Naive B cell (primary cell): ENCODE measurements around the gene DSC3. TPM values are rescaled to one million over a fixed set of nuclear protein-coding genes. Genes with fewer than 3 reads are reported as not detected.
"Not testable (repeated sequence)": the region's sequence is repeated elsewhere in the genome, so short reads cannot be mapped to it uniquely, and the experiment has no call there.

Experiments used
- ATAC-seq, 2 donors: fragments of 150-1000 bp; cut with Tn5 transposase; 2 replicates each; pipeline ENCODE4 v1.10.0; 2021; ENCODE audit warnings: low read depth in 2 of 2, mild to moderate bottlenecking in 2 of 2, moderate library complexity in 2 of 2
- DNase-seq: peaks from one replicate; pipeline ENCODE4 v3.0.0; 2022
- H3K27ac Mint-ChIP-seq, 6 donors: one replicate each; pipeline ENCODE4 v1.8.0; 2020 to 2022; ENCODE audit warnings: mild to moderate bottlenecking in 6 of 6, mixed read lengths in 6 of 6, moderate library complexity in 5 of 6, inconsistent platforms in 2 of 6
- H3K27me3 Mint-ChIP-seq, 3 donors: one replicate each; pipeline ENCODE4 v1.8.0; 2021 to 2022; ENCODE audit warnings: mixed read lengths in 3 of 3, mild to moderate bottlenecking in 1 of 3
- H3K36me3 Mint-ChIP-seq, 2 donors: one replicate each; pipeline ENCODE4 v1.8.0; 2020 to 2022; ENCODE audit warnings: mixed read lengths in 2 of 2, inconsistent platforms in 1 of 2, mild to moderate bottlenecking in 1 of 2
- H3K4me1 Mint-ChIP-seq, 3 donors: one replicate each; pipeline ENCODE4 v1.8.0; 2020 to 2022; ENCODE audit warnings: mixed read lengths in 3 of 3, inconsistent platforms in 1 of 3, mild to moderate bottlenecking in 1 of 3, moderate library complexity in 1 of 3
- H3K4me3 Mint-ChIP-seq, 8 donors: one replicate each; pipeline ENCODE4 v1.8.0; 2020 to 2022; ENCODE audit warnings: mild to moderate bottlenecking in 8 of 8, mixed read lengths in 8 of 8, moderate library complexity in 8 of 8, inconsistent platforms in 2 of 8
- H3K9me3 Mint-ChIP-seq, 7 donors: one replicate each; pipeline ENCODE4 v1.8.0; 2020 to 2022; ENCODE audit warnings: mixed read lengths in 7 of 7, mild to moderate bottlenecking in 5 of 7, inconsistent platforms in 2 of 7, moderate library complexity in 1 of 7
- polyA plus RNA-seq, 6 donors: library from polyadenylated mRNA; unstranded; fragments of 300-500 nt; fragmentation: Illumina TruSeq; gene quantifications; one replicate each; pipeline ENCODE4 v1.2.3, GENCODE V29; 2021; ENCODE audit warnings: low read depth in 6 of 6

The DSC3 gene
- polyA plus RNA-seq, 6 donors from 2014 or later: not detected

- H3K36me3 Mint-ChIP-seq: no peaks in the 10 kb centered on the region
- no peak for ATAC-seq
- H3K27me3 Mint-ChIP-seq: peaks cover 0 to 5% (median 0%) of the 10 kb centered on the region in 3 donors
Observed at GRCh38 chr18:31056296-31056695, 13.8 kb upstream of the DSC3 start.

GRCh38 chr18:31050635-31051034 lies 8.1 kb upstream of the DSC3 start:
- Mint-ChIP-seq H3K4me1 (no peaks in the 10 kb centered on the region), H3K27me3 (peaks cover 2 to 13% (median 10%) of the 10 kb centered on the region in 3 donors), H3K36me3 (no peaks in the 10 kb centered on the region), H3K27ac (no peak overlapping the region), H3K4me3 (no peak overlapping the region), H3K9me3 (peaks cover 0 to 11% (median 6%) of the 10 kb centered on the region in 7 donors)
- DNase-seq (no peak), ATAC-seq (no peak)

More at GRCh38 chr18:31056296-31056695, 13.8 kb upstream of the DSC3 start:
- Mint-ChIP-seq H3K9me3 (peaks cover 0 to 12% (median 5%) of the 10 kb centered on the region in 7 donors), H3K4me1 (no peaks in the 10 kb centered on the region), H3K4me3 (no peak overlapping the region), H3K27ac (no peak overlapping the region)
- DNase-seq: no peak

DNA sequence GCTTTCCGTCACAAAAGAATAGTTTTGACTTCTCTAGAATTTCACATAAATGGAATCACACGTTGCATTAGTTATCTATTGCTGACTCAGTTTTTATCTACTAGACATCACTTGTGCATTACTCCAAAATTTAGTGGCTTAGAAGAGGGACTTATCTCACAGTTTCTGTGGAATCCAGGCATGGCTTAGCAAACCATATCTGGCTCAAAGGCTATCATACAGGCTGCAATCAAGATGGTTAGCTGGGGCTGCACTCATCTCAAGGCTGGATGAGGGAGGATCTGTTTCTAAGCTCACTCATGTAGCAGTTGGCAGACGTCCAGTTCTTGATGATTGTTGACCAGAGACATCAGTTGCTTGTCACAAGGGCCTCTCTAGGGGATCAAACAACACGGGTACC lies 6.6 kb upstream of the DSC3 start:
- ATAC-seq: no peak
- H3K4me1 Mint-ChIP-seq: no peaks in the 10 kb centered on the region
- H3K27ac Mint-ChIP-seq: no peak overlapping the region
- H3K36me3 Mint-ChIP-seq: no peaks in the 10 kb centered on the region
- no peak for DNase-seq
- H3K27me3 Mint-ChIP-seq: peaks cover 13 to 18% (median 14%) of the 10 kb centered on the region in 3 donors
- no peak overlapping the region for H3K4me3 Mint-ChIP-seq
- H3K9me3 Mint-ChIP-seq: peaks cover 0 to 12% (median 5%) of the 10 kb centered on the region in 7 donors

GRCh38 chr18:31048216-31048615 lies 5.7 kb upstream of the DSC3 start:
- ATAC-seq: no peak
- Mint-ChIP-seq H3K27me3 (peaks cover 22 to 27% (median 23%) of the 10 kb centered on the region in 3 donors), H3K4me1 (no peaks in the 10 kb centered on the region), H3K9me3 (peaks cover 0 to 21% (median 6%) of the 10 kb centered on the region in 7 donors), H3K27ac (no peak overlapping the region), H3K36me3 (no peaks in the 10 kb centered on the region), H3K4me3 (no peak overlapping the region)
- no peak for DNase-seq

DNA sequence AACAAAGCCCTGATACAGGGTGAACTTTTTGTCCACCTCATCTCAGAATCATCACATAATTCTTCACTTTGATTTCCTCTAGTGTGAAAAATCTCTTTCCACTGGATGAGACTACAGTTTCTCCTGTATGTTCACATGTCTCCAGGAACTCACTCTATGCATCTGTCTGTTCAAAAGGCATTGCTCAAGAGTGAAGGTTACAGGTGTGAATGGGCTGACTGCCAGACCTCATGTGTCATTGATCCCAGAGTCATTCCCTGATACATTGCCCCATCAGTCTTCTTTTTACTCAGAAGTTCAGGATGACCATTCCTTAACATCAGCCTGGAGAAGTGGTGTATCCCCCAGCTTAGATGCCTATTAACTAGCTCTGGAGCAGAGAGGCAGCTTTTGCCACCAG lies 4.4 kb upstream of the DSC3 start:
- ATAC-seq: no peak
- Mint-ChIP-seq H3K27me3 (peaks cover 26 to 36% (median 30%) of the 10 kb centered on the region in 3 donors), H3K4me1 (peaks cover 0 to 4% (median 2%) of the 10 kb centered on the region in 3 donors), H3K36me3 (peaks cover 0 to 3% of the 10 kb centered on the region in 2 donors), H3K27ac (no peak overlapping the region), H3K4me3 (peak overlapping the region in 1 of 8 donors; percentile 70), H3K9me3 (peaks cover 0 to 15% (median 3%) of the 10 kb centered on the region in 7 donors)
- DNase-seq: no peak

DNA sequence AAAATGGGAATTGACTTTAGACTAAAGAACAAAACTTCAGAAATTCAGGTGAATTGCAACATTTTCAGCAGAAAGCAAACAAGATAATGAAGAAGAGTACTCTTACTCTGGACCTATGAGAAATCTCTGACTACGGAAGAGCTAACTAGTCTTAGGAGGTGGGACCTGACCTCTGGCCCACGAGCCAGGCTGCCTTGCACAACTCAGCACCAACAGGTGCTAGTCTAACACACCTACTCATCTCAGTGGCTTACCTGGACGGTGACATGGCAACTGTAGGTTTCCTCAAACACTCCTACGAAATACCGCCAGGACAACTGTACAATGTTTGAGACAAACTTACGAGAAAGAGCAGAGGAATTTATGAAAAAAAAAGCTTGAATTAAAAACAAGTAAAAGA lies 3.1 kb upstream of the DSC3 start:
- DNase-seq (no peak), ATAC-seq (no peak)
- H3K4me3 Mint-ChIP-seq: no peak overlapping the region
- H3K9me3 Mint-ChIP-seq: peaks cover 0 to 15% (median 4%) of the 10 kb centered on the region in 7 donors
- H3K4me1 Mint-ChIP-seq: peaks cover 0 to 6% (median 4%) of the 10 kb centered on the region in 3 donors
- H3K27ac Mint-ChIP-seq: no peak overlapping the region
- peaks cover 0 to 7% of the 10 kb centered on the region in 2 donors for H3K36me3 Mint-ChIP-seq
- H3K27me3 Mint-ChIP-seq: peaks cover 35 to 49% (median 44%) of the 10 kb centered on the region in 3 donors

GRCh38 chr18:31044926-31045325 lies 2.4 kb upstream of the DSC3 start:
- Mint-ChIP-seq H3K27me3 (peaks cover 40 to 52% (median 47%) of the 10 kb centered on the region in 3 donors), H3K36me3 (peaks cover 0 to 7% of the 10 kb centered on the region in 2 donors), H3K4me1 (peaks cover 0 to 6% (median 4%) of the 10 kb centered on the region in 3 donors), H3K9me3 (peaks cover 0 to 18% (median 4%) of the 10 kb centered on the region in 7 donors), H3K4me3 (no peak overlapping the region), H3K27ac (no peak overlapping the region)
- no peak for ATAC-seq
- no peak for DNase-seq

DNA sequence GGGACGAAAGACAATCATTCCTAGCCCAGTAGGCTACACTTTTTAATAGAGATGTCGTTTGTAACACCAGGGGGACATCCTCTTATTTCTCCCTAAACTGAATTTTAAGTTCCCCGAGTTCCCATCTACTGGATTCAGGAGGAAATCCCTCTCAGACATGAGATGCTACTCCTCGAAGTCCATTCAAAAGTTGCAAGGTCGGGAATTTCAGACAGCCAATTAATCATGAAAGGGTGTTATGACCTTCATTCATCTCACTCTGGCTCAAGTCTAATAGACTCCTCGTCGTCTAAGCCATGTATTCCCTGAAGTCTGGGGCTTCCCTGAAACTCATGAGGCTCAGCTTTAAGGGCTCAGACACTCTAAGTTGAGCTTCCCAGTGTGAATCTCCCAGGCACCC lies 1.2 kb upstream of the DSC3 start:
- Mint-ChIP-seq H3K27me3 (peaks cover 37 to 52% (median 47%) of the 10 kb centered on the region in 3 donors), H3K4me1 (peaks cover 0 to 6% (median 4%) of the 10 kb centered on the region in 3 donors), H3K4me3 (no peak overlapping the region), H3K9me3 (peaks cover 0 to 18% (median 4%) of the 10 kb centered on the region in 7 donors), H3K27ac (no peak overlapping the region), H3K36me3 (peaks cover 0 to 7% of the 10 kb centered on the region in 2 donors)
- no peak for DNase-seq
- no peak for ATAC-seq

DNA sequence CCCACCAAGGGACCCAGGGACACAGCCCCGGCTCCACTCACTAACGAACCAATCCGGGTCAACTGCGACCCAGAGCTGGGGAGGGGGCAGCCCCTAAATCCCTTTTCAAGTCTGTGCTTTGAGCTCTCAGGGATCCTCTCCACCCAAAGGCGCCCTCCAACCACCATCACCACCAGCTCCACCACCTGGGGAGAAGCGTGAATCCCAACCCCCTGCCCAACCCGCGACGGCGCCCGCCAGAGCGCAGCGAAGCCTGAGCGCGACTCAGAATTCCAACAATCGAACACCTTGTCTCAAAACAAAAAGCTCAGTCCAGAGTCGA lies 497 bp downstream of the DSC3 start:
- DNase-seq (no peak), ATAC-seq (no peak)
- Mint-ChIP-seq H3K36me3 (peaks cover 0 to 7% of the 10 kb centered on the region in 2 donors), H3K9me3 (peaks cover 0 to 18% (median 4%) of the 10 kb centered on the region in 7 donors), H3K27me3 (peaks cover 37 to 52% (median 47%) of the 10 kb centered on the region in 3 donors), H3K4me3 (no peak overlapping the region), H3K27ac (no peak overlapping the region), H3K4me1 (peaks cover 0 to 6% (median 4%) of the 10 kb centered on the region in 3 donors)

DNA sequence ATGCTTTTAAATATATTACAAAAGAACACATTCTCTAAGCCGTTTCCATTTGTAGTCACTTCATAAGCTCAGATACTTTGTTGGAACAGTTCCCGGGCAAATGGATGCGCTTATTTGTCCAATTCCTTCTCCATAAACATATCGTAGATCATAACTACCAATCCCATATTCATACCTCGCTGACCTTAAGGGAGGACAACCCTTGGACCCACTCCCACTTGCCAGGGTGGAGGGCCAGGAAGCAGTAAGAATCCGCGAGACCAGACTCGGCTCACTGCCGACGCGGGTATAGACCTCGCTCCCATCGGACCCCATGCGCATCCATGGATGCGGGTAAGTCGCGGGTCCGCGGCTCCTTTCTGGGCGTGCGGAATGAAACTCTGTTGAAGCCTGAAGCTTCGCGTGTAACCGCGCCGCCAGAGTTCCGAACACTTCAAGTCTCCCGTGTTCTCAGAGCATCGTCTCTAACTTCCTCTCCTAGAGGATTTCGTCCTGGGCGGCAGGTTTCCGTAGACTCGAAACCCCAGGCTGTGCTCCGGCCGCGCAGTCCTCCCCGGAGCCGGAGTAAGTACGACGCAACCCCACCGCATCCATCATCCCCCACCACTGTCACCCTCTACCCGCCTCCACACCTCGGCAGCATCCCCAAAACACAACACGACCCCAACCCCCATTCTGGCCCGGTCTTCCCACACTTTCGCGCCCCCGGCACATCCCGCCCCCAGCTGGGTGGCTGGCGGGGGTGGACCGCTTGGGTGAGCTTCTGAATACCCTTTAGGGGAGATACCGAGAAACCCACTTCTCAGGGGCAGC lies 1.1 kb downstream of the DSC3 start:
- DNase-seq: no peak
- H3K9me3 Mint-ChIP-seq: peaks cover 0 to 18% (median 4%) of the 10 kb centered on the region in 7 donors
- H3K4me3 Mint-ChIP-seq: no peak overlapping the region
- H3K27ac Mint-ChIP-seq: no peak overlapping the region
- peaks cover 0 to 6% (median 4%) of the 10 kb centered on the region in 3 donors for H3K4me1 Mint-ChIP-seq
- H3K36me3 Mint-ChIP-seq: peaks cover 0 to 7% of the 10 kb centered on the region in 2 donors
- H3K27me3 Mint-ChIP-seq: peaks cover 33 to 48% (median 47%) of the 10 kb centered on the region in 3 donors
- ATAC-seq: no peak

GRCh38 chr18:31040686-31041270 lies 1.8 kb downstream of the DSC3 start:
- no peak overlapping the region for H3K4me3 Mint-ChIP-seq
- H3K9me3 Mint-ChIP-seq: peaks cover 0 to 18% (median 4%) of the 10 kb centered on the region in 7 donors
- peaks cover 29 to 47% (median 44%) of the 10 kb centered on the region in 3 donors for H3K27me3 Mint-ChIP-seq
- DNase-seq: no peak
- H3K36me3 Mint-ChIP-seq: peaks cover 0 to 7% of the 10 kb centered on the region in 2 donors
- peaks cover 0 to 6% (median 4%) of the 10 kb centered on the region in 3 donors for H3K4me1 Mint-ChIP-seq
- ATAC-seq: no peak
- no peak overlapping the region for H3K27ac Mint-ChIP-seq

GRCh38 chr18:31039426-31039825 lies 3.1 kb downstream of the DSC3 start:
- Mint-ChIP-seq H3K9me3 (peaks cover 0 to 18% (median 3%) of the 10 kb centered on the region in 7 donors), H3K36me3 (peaks cover 0 to 7% of the 10 kb centered on the region in 2 donors), H3K27ac (no peak overlapping the region), H3K4me1 (peaks cover 0 to 6% (median 4%) of the 10 kb centered on the region in 3 donors), H3K27me3 (peaks cover 28 to 37% (median 37%) of the 10 kb centered on the region in 3 donors), H3K4me3 (no peak overlapping the region)
- no peak for ATAC-seq
- DNase-seq: no peak

- not testable (repeated sequence) for ATAC-seq, DNase-seq, H3K27ac Mint-ChIP-seq, H3K36me3 Mint-ChIP-seq, H3K4me1 Mint-ChIP-seq, H3K9me3 Mint-ChIP-seq, H3K4me3 Mint-ChIP-seq
- H3K27me3 Mint-ChIP-seq: peaks cover 14 to 22% (median 21%) of the 10 kb centered on the region in 3 donors
Observed at GRCh38 chr18:31037686-31038085, 4.9 kb downstream of the DSC3 start.

DNA sequence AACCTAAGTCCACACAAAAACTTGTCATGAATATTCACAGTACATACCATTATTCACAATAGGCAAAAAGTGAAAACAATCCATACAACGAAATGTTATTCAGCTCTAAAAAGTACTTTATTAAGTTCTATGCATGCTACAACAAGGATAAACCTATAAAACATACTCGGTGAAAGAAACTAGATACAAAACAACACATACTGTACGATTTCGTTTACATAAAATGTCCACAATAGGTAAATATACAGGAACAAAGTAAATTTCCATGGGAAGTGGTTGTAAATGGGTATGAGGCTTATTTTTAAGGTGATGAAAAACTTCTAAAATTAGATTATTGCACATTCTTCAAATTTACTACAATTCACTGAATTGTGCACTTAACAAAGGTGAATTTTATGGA lies 8.0 kb downstream of the DSC3 start:
- no peaks in the 10 kb centered on the region for H3K27me3 Mint-ChIP-seq
- no peak overlapping the region for H3K27ac Mint-ChIP-seq
- no peaks in the 10 kb centered on the region for H3K4me1 Mint-ChIP-seq
- no peaks in the 10 kb centered on the region for H3K9me3 Mint-ChIP-seq
- H3K4me3 Mint-ChIP-seq: no peak overlapping the region
- ATAC-seq (no peak), DNase-seq (no peak)
- H3K36me3 Mint-ChIP-seq: no peaks in the 10 kb centered on the region
